ENCODE results near the gene CSTA. TPM values are rescaled to one million over a fixed set of nuclear protein-coding genes. Genes with fewer than 3 reads are reported as not detected.

CSTA gene
- total and polyA plus RNA-seq, 2 of the 8 experiments (the other 6 are each of a cell fraction or from before 2014, with no cell fraction given): not detected

DNA sequence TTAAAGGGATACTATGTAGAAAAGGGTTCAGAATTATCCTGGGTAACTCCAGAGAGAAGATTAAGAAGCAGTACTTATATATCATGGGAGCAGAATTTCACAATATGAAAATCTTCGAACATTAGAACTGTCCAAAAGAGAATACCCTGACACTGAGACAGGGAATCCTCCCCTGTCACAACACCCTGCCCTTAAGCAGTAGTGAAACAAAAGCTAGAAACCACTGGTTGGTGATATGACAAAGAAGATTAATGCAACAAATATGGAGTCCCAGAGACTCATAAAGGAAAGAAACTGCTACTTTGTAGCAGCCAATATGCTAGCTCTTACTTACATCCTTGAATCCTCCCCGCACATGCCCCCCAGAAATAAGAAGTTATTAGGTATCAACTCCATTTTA is 39.4 kb downstream of the CSTA start (continued):
- TF ChIP-seq KDM1A (IDR thresholded peaks at IDR 0.05; ENCODE audit: borderline replicate concordance, low read length) (no peak), BACH1 (IDR thresholded peaks at IDR 0.05; ENCODE audit: low read length) (no peak), SIN3A (conservative IDR thresholded peaks at IDR 0.05 in 1 of 2, IDR thresholded peaks at IDR 0.05 in 1 of 2; ENCODE audit: low read depth in 1 of 2, low read length in 2 of 2) (no peak), NRF1 (IDR thresholded peaks at IDR 0.05; ENCODE audit: low read depth, low read length) (no peak), ASH2L (IDR thresholded peaks at IDR 0.05; ENCODE audit: low read length) (no peak), TCF12 (IDR thresholded peaks at IDR 0.05; ENCODE audit: low read depth, low read length) (no peak), SIRT6 (IDR thresholded peaks at IDR 0.05; ENCODE audit: low read length) (no peak), JUN (IDR thresholded peaks at IDR 0.05; ENCODE audit: low read depth, low read length) (no peak)
- TF ChIP-seq, protein P1, sequence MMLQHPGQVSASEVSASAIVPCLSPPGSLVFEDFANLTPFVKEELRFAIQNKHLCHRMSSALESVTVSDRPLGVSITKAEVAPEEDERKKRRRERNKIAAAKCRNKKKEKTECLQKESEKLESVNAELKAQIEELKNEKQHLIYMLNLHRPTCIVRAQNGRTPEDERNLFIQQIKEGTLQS (IDR thresholded peaks at IDR 0.05; ENCODE audit: insufficient read depth, low read depth, low read length): no peak
- TF ChIP-seq, protein P2, sequence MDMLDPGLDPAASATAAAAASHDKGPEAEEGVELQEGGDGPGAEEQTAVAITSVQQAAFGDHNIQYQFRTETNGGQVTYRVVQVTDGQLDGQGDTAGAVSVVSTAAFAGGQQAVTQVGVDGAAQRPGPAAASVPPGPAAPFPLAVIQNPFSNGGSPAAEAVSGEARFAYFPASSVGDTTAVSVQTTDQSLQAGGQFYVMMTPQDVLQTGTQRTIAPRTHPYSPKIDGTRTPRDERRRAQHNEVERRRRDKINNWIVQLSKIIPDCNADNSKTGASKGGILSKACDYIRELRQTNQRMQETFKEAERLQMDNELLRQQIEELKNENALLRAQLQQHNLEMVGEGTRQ (IDR thresholded peaks at IDR 0.05; ENCODE audit: low read length): no peak

All from H1 (cell line).